ENCODE measurements around the gene TXNRD2.

- no peak for TF ChIP-seq ZZZ3 (IDR thresholded peaks at IDR 0.05; ENCODE audit: control insufficient read depth, insufficient read length, low read depth)
- TF ChIP-seq CTCF (IDR thresholded peaks at IDR 0.05 in 2 of 3, conservative IDR thresholded peaks at IDR 0.05 in 1 of 3; ENCODE audit: control insufficient read depth in 2 of 3, extremely low read depth in 1 of 3, insufficient read depth in 1 of 3, low read depth in 3 of 3, low read length in 3 of 3) = no peak
- TF ChIP-seq JUND (IDR thresholded peaks at IDR 0.05; ENCODE audit: low read depth, low read length) = no peak
- no peak for TF ChIP-seq CREB1 (IDR thresholded peaks at IDR 0.05; ENCODE audit: low read depth)
Measured at GRCh38 chr22:19837915-19838314, 103.7 kb downstream of the TXNRD2 start.
